Keratinocyte (primary cell): Measurements from ENCODE around the gene PROM1. TPM values are rescaled to one million over a fixed set of nuclear protein-coding genes. Genes with fewer than 3 reads are reported as not detected.

ENCODE experiments used
- DNase-seq: peaks from one replicate; pipeline ENCODE4 v3.0.0-alpha.2; 2011; ENCODE audit warnings: low read depth, missing footprints, low spot score
- FAIRE-seq: peaks from 2 replicates; lab custom pipeline; 2011; peaks lifted over from hg19 to GRCh38; lab: Jason Lieb, UNC
- H2AFZ ChIP-seq: 2 replicates; pipeline ENCODE4 v1.6.0; 2012; ENCODE audit warnings: low read length, control low read depth, inconsistent platforms; ENCODE audit not compliant: control insufficient read depth
- H3K27ac ChIP-seq: 2 replicates; pipeline ENCODE4 v1.5.1; 2011; ENCODE audit warnings: low read length; ENCODE audit not compliant: control insufficient read depth, insufficient read depth
- H3K27me3 ChIP-seq: 3 replicates; pipeline ENCODE4 v1.6.0; 2011; ENCODE audit warnings: low read length; ENCODE audit not compliant: control insufficient read depth, insufficient read depth; ENCODE audit errors: extremely low read depth
- H3K36me3 ChIP-seq, 2 experiments: 2 replicates in 1 of 2; 3 replicates in 1 of 2; pipeline ENCODE4 v1.5.1; 2011; ENCODE audit warnings: low read length in 2 of 2, mild to moderate bottlenecking in 1 of 2; ENCODE audit not compliant: control insufficient read depth in 2 of 2, insufficient read depth in 2 of 2; ENCODE audit errors: extremely low read depth in 1 of 2
- H3K4me1 ChIP-seq: 3 replicates; pipeline ENCODE4 v1.5.1; 2011; ENCODE audit warnings: low read length; ENCODE audit not compliant: control insufficient read depth, insufficient read depth; ENCODE audit errors: extremely low read depth
- H3K4me2 ChIP-seq: 3 replicates; pipeline ENCODE4 v1.6.0; 2011; ENCODE audit warnings: low read depth, low read length; ENCODE audit not compliant: control insufficient read depth, insufficient read depth; ENCODE audit errors: extremely low read depth
- H3K4me3 ChIP-seq, 3 experiments: fragments of 200-600 bp in 1 of 3; sonication (generic) in 1 of 3; 2 replicates in 2 of 3; 3 replicates in 1 of 3; pipeline ENCODE4 v1.5.1; 2011 to 2016; ENCODE audit warnings: low read length in 3 of 3, mild to moderate bottlenecking in 3 of 3, control low read depth in 2 of 3, inconsistent platforms in 1 of 3, low read depth in 1 of 3, mixed read lengths in 1 of 3, mixed run types in 1 of 3, moderate library complexity in 1 of 3; ENCODE audit not compliant: control insufficient read depth in 2 of 3, insufficient read depth in 2 of 3; ENCODE audit errors: extremely low read depth in 1 of 3
- H3K79me2 ChIP-seq: 2 replicates; pipeline ENCODE4 v1.6.0; 2012; ENCODE audit warnings: low read length; ENCODE audit not compliant: control insufficient read depth, insufficient read depth
- H3K9ac ChIP-seq: 3 replicates; pipeline ENCODE4 v1.6.0; 2011; ENCODE audit warnings: low read length; ENCODE audit not compliant: control insufficient read depth, insufficient read depth; ENCODE audit errors: extremely low read depth
- H3K9me1 ChIP-seq: 3 replicates; pipeline ENCODE4 v1.6.0; 2011; ENCODE audit warnings: low read length; ENCODE audit not compliant: control insufficient read depth, insufficient read depth; ENCODE audit errors: extremely low read depth
- H3K9me3 ChIP-seq: 2 replicates; pipeline ENCODE4 v1.5.1; 2012; ENCODE audit warnings: low read depth, low read length; ENCODE audit not compliant: control insufficient read depth
- H4K20me1 ChIP-seq: 3 replicates; pipeline ENCODE4 v1.6.0; 2011; ENCODE audit warnings: low read length; ENCODE audit not compliant: control insufficient read depth, insufficient read depth; ENCODE audit errors: extremely low read depth
- EZH2 ChIP-seq: IDR thresholded peaks from one replicate; pipeline ENCODE4 v1.6.1; 2012; ENCODE audit warnings: inconsistent platforms, mild to moderate bottlenecking, low read length, moderate library complexity
- dilution Hi-C: fragments of 300-500 bp; cut with MboI; formaldehyde crosslinking; loops from one replicate; pipeline ENCODE4 v1.7.0; 2020; ENCODE audit warnings: low sequenced_read_pairs; ENCODE audit not compliant: extremely low pct_ligation_motif_present
- polyA plus RNA-seq, 5 experiments: library from polyadenylated mRNA; depleted of rRNA in 3 of 5; stranded (reverse) in 3 of 5; stranded (forward) in 1 of 5; unstranded in 1 of 5; fragments of >200 nt; gene quantifications; 1 replicate in 1 of 5; 2 replicates in 3 of 5; 3 replicates in 1 of 5; pipeline versions ENCODE4 v1.2.1 to v1.2.3, GENCODE V29; 2011 to 2012; ENCODE audit warnings: missing spikeins in 2 of 5, low read depth in 1 of 5, low replicate concordance in 1 of 5
- TF ChIP-seq, protein P1 (sequence below), 3 experiments: IDR thresholded peaks in 1 of 3; conservative IDR thresholded peaks in 1 of 3; optimal IDR thresholded peaks in 1 of 3; 2 replicates in 2 of 3; 3 replicates in 1 of 3; pipeline versions ENCODE3 to v1.5.1; 2011; ENCODE audit warnings: low read length in 3 of 3, mild to moderate bottlenecking in 3 of 3, moderate library complexity in 2 of 3, control low read depth in 1 of 3, inconsistent platforms in 1 of 3; ENCODE audit not compliant: insufficient read depth in 2 of 3; ENCODE audit errors: extremely low read depth in 1 of 3

Gene PROM1
- polyA plus RNA-seq, 1 donor (not counting 4 experiments of a cell fraction or from before 2014, with no cell fraction given), result not detected

DNA sequence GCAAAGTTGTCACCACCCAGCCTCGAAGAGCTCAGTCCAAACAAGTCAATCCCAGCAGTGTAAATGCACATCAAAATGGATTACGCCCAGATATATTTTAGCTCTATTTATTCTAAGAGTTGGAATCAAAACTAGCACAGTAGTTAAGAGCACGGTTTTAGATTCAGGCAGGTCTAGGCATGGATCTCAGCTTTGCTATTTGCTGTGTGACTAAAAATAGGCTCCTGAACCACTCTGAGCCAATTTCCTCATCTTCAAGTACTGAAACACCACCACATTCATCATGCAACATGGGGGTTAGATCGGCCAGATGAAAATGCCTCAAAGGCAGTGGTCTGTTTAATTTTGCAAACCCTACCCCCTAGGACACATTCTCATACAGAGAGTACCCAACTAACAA is 65.0 kb downstream of the PROM1 start:
- H3K9me1 ChIP-seq, result no peaks in the 10 kb centered on the region
- H3K36me3 ChIP-seq, result no peaks in the 10 kb centered on the region
- peaks cover 16% of the 10 kb centered on the region for H3K27me3 ChIP-seq
- H3K4me1 ChIP-seq, result no peaks in the 10 kb centered on the region
- H3K27ac ChIP-seq, result no peak overlapping the region
- H3K9ac ChIP-seq, result no peak overlapping the region
- TF ChIP-seq EZH2, result no peak
- TF ChIP-seq, protein P1, sequence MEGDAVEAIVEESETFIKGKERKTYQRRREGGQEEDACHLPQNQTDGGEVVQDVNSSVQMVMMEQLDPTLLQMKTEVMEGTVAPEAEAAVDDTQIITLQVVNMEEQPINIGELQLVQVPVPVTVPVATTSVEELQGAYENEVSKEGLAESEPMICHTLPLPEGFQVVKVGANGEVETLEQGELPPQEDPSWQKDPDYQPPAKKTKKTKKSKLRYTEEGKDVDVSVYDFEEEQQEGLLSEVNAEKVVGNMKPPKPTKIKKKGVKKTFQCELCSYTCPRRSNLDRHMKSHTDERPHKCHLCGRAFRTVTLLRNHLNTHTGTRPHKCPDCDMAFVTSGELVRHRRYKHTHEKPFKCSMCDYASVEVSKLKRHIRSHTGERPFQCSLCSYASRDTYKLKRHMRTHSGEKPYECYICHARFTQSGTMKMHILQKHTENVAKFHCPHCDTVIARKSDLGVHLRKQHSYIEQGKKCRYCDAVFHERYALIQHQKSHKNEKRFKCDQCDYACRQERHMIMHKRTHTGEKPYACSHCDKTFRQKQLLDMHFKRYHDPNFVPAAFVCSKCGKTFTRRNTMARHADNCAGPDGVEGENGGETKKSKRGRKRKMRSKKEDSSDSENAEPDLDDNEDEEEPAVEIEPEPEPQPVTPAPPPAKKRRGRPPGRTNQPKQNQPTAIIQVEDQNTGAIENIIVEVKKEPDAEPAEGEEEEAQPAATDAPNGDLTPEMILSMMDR (optimal IDR thresholded peaks at IDR 0.05 in 1 of 3, IDR thresholded peaks at IDR 0.05 in 1 of 3, conservative IDR thresholded peaks at IDR 0.05 in 1 of 3; ENCODE audit: extremely low read depth in 1 of 3, insufficient read depth in 2 of 3, low read length in 3 of 3), result no peak
- FAIRE-seq (no peak), DNase-seq (no peak)
- no peak overlapping the region for H2AFZ ChIP-seq
- H4K20me1 ChIP-seq, result no peaks in the 10 kb centered on the region
- no peaks in the 10 kb centered on the region for H3K9me3 ChIP-seq
- H3K4me2 ChIP-seq, result no peak overlapping the region
- H3K4me3 ChIP-seq, result no peak overlapping the region
- dilution Hi-C loops, result no loop called here
- no peaks in the 10 kb centered on the region for H3K79me2 ChIP-seq

DNA sequence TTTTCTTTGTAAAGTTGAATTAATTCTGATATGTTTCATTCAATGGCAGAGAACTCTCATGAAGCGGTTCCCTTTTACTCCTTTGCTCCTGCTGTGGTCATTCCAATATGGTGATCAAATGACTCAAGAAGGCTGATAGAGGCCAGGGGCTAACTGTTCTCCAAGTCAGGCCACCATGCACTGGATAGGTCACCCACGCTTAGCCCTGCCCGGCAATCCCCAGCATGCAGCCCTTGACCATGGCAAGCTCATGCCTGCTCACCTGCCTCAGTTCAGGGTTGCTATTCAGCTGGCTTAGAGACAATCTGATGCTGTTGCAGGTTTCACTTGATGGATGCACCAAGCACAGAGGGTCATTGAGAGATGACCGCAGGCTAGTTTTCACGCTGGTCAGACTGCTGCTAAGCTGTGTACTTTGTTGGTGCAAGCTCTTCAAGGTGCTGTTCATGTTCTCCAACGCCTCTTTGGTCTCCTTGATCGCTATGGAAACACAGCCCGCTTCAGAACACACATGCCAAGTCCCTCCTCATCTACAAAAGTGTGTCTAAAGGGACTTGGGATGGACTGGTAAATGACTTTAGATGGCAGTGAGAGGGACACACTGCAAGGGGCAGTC is 65.7 kb downstream of the PROM1 start:
- H3K4me2 ChIP-seq, result no peak overlapping the region
- DNase-seq, result no peak
- no peaks in the 10 kb centered on the region for H3K4me1 ChIP-seq
- TF ChIP-seq, protein P1 (optimal IDR thresholded peaks at IDR 0.05 in 1 of 3, IDR thresholded peaks at IDR 0.05 in 1 of 3, conservative IDR thresholded peaks at IDR 0.05 in 1 of 3; ENCODE audit: extremely low read depth in 1 of 3, insufficient read depth in 2 of 3, low read length in 3 of 3), result no peak
- no peak for TF ChIP-seq EZH2
- FAIRE-seq, result no peak
- no peak overlapping the region for H2AFZ ChIP-seq
- no peaks in the 10 kb centered on the region for H3K9me3 ChIP-seq
- peaks cover 14% of the 10 kb centered on the region for H3K27me3 ChIP-seq
- H4K20me1 ChIP-seq, result no peaks in the 10 kb centered on the region
- no peaks in the 10 kb centered on the region for H3K9me1 ChIP-seq
- no peak overlapping the region for H3K27ac ChIP-seq
- no peak overlapping the region for H3K4me3 ChIP-seq
- H3K79me2 ChIP-seq, result no peaks in the 10 kb centered on the region
- dilution Hi-C loops, result no loop called here
- no peaks in the 10 kb centered on the region for H3K36me3 ChIP-seq
- H3K9ac ChIP-seq, result no peak overlapping the region
